DMS 273 (cell line): ENCODE measurements around the gene FOLH1.
A peak's percentile ranks its signal among the peaks of the same experiment; 100 is the strongest.
"Not testable (repeated sequence)": the region's sequence is repeated elsewhere in the genome, so short reads cannot be mapped to it uniquely, and the experiment has no call there.

Source experiments
- DNase-seq: peaks from one replicate; lab custom pipeline; 2025; ENCODE audit not compliant: unreplicated experiment; lab: John Stamatoyannopoulos, UW

The FOLH1 gene

GRCh38 chr11:49184756-49185155 is 23.6 kb downstream of the FOLH1 start:
- DNase-seq: not testable (repeated sequence)

GRCh38 chr11:49177936-49178335 is 30.5 kb downstream of the FOLH1 start:
- not testable (repeated sequence) for DNase-seq

DNA sequence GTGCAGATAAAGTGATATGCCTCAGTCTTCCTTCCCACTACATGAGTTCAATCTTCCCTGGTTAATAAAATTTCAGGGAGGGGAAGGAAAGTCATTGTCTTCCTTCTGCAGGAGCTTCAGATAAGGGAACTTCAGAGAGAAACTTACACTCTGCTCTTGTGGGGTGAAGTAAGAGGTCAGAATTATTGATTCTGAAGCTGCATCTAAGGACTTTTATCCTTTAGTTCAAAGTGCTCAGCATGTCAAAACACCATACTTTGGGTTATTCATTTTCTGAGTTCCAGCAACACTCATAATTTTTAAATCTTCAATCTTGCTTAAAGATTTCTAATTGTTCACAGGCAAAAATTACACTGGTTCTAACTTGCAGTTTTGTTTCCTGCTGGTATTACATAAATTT is 33.0 kb downstream of the FOLH1 start:
- DNase-seq: not testable (repeated sequence)

- DNase-seq: not testable (repeated sequence)
Measured at GRCh38 chr11:49174691-49175366, 33.6 kb downstream of the FOLH1 start.

DNA sequence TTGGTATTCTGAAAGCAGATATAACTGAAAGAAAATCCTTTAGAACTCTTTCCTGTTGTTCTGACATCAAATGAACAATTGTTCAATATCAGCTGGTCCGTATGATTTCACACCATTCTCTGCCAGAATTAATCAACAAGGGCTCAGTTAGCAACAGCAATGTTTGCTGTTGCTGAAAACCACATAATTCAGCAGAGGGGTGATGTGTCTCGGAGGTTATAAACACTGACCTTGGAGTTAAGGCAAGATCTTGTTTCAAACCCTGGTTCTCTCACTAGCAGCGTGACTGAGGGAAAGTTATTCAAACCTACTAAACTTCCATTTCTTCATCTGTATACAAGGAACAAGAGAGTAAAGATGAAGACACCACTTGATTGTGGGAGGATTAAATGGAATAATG is 36.8 kb downstream of the FOLH1 start:
- DNase-seq: not testable (repeated sequence)

DNA sequence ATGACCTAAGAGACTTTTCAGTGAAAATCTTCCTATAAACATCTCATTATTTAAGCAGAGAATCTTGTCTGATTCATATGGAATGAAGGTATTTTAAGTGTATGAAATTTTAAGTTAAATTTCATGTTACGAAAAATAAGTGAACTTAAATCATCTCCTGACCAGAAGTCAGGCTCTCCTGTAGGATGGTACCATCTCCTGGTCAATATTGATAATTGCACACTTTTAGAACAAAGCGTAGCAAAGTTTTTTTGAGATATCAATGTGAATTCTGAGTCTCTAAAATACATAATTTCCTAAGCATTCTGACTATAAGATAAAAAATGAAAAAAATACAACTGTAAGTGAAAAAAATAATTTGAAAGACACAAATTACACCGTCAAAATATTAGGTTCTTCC is 38.8 kb downstream of the FOLH1 start:
- peak; percentile 1 for DNase-seq

DNA sequence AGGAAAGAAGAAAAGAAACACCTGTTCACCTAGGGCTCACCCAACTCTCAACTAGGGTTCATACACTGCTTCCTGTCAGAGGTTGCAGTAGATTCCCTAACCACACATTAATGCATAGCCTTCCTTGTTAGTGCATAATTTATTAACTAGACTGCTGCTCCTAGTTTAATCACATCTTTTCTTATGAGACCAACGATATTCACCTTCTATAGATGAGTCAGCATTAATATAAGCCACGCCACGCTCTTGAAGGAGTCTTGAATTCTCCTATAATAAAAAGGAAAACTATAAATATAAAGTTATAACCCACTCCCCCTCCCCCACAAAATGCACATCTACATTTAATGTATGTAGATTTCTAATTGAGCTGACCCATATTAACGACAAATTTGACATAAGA is 39.4 kb downstream of the FOLH1 start:
- DNase-seq: not testable (repeated sequence)

DNA sequence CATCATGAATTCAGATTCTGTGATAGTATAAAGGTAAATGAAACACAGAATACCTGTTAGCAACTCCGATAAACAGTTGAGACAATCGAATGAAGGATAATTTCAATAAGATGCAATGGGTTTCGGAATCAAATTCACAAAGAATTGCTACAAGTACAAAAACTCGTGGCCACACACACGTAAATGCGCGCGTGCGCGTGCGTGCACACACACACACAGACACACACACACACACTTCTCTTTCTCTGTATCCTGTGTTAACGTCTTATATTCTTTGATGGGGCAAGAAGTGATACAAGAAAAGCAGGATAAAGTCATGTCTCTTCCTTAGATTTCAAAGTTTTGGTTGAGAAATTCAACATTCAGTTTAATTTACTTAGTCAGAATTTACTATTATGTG is 57.2 kb downstream of the FOLH1 start:
- DNase-seq: no peak

- not testable (repeated sequence) for DNase-seq
Measured at GRCh38 chr11:49102356-49102755, 106.0 kb downstream of the FOLH1 start.
